COLO668 (cell line): ENCODE data around the gene RNASE7.
A peak's percentile ranks its signal among the peaks of the same experiment; 100 is the strongest.

ENCODE experiments used
- DNase-seq: peaks from one replicate; lab custom pipeline; 2025; ENCODE audit not compliant: unreplicated experiment; lab: John Stamatoyannopoulos, UW

Gene RNASE7

DNA sequence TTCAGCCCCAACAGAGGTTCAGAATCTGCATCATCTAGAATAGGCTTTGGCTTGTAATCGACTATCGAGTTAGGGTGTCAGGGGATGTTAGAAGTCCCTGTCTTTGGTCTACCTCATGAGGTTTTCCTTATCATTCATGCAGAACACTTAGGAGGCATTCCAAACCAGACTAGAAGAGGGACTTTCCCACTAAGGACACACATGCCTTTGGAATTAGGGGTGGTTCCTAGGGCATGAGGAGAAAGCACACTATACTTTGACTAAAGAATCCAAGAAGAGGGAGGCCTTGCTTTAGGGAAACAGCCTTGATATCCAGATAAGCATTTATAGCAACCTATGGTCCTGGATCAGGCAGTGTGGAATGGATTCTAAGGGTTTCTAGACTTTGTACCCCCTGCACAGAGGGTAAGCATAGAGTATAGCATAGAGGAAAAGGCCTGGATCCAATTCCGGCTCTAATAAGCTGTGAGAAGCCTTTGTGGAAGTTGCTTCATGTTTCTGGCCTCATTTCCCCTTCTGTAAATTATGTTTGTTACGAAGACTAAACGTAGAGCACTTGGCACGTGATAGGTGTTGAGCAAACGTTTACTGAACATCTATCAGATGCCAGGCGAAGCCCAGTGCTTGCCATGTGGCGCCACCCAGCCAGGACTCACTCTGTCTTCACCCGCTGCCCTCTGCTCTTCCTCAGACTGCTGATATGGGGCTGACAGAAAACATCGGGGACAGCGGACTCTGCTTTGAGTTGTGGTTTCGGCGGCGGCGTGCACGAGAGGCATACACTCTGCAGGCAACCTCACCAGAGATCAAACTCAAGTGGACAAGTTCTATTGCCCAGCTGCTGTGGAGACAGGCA, 43.1 kb downstream of the RNASE7 start:
- no peak for DNase-seq

- DNase-seq, result no peak
These were observed 44.7 kb downstream of the RNASE7 start for GRCh38 chr14:21086908-21087293.

- peak; percentile 17 for DNase-seq
These were observed 45.3 kb downstream of the RNASE7 start for GRCh38 chr14:21087294-21088091.

DNA sequence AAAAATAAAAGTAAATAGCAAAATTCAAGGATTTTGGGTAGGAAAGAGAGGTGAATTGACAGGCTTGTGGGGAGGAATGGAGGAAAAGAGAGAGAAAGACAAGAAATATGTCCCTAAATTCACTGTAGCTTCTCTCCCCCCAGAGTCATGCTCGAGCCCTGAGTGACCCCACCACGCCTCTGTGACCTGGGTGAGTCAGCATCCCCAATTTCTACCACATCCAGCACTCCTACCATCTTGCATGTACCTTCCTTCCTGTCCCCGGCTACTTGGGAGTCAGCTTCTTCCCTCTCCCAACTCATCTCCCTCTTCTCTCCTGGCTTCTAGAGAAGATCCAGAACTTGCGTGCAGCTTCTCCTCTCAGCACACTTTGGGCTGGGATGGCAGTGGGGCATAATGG, 46.5 kb downstream of the RNASE7 start:
- DNase-seq, result no peak

DNA sequence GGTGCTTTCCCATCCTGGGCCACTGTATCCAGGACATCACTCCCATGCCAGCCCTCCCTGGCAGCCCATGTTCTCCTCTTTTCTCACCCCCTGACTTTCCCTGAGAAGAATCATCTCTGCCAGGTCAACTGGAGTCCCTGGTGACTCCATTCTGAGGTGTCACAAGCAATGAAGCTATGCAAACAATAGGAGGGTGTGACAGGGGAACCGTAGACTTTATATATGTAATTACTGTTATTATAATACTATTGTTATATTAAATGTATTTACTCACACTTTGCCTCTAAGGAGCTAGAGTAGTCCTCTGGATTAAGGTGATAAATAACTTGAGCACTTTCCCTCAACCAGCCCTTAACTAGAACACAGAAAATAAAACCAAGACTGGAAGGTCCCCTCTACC, 47.1 kb downstream of the RNASE7 start:
- no peak for DNase-seq

DNA sequence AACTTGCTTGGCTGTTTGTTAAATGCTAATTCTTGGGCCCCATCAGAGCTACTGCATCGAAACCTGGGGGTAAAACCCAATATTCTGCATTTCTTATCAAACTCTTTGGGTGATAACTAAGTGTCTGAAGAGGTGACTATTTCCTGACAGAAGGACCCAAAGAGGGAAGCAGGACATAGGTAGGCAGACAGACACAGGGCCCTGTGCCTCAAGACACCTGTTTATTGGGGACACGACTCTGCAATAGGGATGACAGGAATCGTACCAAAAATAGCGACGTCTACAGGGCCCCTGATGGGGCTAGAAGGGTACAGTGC, 47.7 kb downstream of the RNASE7 start:
- no peak for DNase-seq

DNA sequence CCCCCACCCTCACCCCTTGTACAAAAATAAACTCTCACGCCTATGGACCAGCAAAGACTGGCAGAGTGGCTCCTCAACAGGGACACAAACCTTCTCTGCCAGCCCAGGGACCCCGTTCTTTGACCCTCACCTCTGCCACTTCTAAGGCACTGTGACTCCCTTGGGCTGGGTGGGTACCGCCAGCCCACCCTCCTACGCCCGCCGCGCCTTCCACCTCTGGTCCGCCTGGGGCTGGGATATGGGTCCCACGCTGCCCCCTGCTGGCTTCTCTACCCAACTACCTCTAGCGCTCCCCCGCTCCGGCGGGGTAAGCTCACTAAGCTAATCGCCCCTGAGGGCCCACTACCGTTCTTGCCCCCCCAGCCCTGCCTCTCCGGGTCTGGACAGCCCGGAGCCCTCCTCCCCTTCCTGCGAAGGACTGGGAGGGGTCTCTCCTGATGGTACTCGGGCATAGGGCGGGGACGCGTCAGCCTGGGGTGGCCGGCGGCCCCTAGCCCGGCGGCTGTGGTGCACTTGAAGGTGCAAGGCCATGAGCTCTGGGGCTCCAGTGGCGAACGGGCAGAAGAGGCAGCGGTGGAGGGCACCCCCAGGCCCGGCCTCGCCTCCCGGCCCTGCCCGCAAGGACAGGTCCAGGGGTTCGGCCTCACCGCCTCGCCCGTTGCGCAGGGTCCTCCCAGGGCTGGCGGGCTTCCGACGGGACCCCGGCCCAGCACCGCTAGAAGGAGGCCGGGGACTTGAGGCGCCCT, 48.2 kb downstream of the RNASE7 start:
- peak; percentile 14 for DNase-seq

DNA sequence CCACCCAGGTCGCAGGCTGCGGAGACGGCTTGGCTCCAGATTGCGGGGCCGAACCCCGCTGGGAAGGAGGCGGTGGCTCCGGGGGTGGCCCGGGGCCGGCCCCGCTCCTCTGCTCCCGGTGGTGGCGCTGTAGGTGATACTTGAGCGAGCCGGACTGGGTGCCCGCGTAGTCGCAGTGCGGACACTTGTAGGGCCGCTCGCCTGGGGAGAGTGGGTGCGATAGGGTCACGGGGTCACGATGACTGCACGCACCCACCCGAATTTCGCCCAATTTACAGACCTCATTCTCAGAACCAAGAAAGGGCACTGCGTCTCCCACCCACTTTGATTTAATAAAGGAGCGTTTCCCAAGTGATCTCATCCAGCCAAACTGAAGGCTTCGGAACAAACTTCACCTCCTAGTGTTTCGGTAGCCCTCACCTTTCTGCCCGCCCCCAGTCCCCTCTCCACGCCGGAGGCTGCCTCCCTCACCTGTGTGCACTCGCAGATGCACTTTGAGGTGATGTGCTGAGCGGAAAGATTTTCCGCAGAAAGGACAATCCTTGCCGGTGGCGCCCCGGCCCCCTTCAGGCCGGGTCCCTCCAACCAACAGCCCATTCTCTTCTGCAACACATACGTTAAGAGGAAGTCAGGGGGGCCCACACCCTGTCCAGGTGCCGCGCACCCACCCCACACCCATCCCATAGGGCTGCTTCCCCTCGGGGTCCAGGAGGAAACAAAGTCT, 48.9 kb downstream of the RNASE7 start:
- DNase-seq, result no peak

DNA sequence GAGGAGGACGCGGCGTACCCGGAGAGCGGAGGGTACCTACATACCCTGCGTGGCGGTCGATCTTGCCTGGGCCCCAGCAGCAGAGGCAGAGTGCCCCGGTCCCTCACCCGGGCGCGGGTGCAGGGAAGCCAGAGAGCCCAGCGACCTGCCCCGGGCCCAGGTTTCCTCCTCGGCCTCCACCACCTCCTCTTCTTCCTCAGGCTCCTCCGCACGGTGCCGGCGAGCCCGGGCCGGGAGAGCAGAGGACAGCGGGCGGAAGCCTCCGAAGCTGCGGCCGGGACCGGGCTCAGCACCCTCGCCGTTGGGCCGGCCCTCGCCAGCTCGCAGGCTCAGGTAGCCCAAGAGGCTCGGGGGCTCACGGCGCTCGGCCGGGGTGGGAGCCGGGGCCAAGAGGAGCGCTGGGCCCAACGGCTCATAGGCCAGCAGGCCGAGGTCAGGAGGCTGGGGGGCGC, 49.7 kb downstream of the RNASE7 start:
- DNase-seq, result no peak

DNA sequence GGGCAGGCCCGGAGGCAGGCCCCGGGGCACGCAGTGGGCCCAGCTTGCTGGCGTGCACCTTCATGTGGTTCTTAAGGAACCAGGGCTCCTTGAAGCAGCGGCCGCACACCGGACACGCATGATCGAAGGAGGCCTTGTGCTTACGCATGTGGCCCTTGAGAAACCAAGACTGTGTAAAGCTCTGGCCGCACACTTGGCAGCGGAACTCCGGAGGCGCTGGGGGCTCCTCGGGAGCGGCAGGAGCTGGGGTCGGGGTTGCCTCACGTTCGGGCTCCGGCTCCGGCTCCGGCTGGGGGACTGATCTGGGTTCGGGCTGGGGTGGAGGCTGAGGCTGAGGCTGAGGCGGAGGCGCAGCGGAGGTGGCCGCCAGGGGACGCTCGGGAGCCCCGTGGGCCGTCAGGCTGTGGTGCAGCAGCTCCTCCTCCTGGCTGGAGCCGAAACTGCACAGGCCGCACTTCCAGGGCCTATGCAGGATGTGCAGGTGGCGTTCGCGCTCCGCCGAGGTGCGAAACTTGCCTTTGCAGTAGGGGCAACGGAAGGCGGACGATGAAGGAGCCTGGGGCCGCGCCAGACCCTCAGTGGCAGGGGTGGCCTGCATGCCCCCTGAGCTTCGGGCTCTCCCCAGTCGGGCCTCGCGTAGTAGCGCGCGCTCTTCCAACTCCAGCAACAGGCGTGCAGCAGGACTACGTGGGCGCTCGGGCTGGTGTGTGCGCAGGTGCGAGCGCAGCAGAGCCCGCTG, 50.3 kb downstream of the RNASE7 start:
- peak; percentile 79 for DNase-seq

- DNase-seq, result no peak
These were observed 50.9 kb downstream of the RNASE7 start for GRCh38 chr14:21093018-21093417.
